Glutamatergic neuron (in vitro differentiated cells): Measurements from ENCODE around the gene MICAL3. TPM values are rescaled to one million over a fixed set of nuclear protein-coding genes. Genes with fewer than 3 reads are reported as not detected.

Experiments
- DNase-seq: peaks from one replicate; pipeline ENCODE4 v3.0.0; 2022
- H3K27ac Mint-ChIP-seq: one replicate; pipeline ENCODE4 v1.8.0; 2020; ENCODE audit warnings: mild to moderate bottlenecking, mixed read lengths, inconsistent platforms; ENCODE audit not compliant: unreplicated experiment
- H3K27me3 Mint-ChIP-seq: one replicate; pipeline ENCODE4 v1.8.0; 2020; ENCODE audit warnings: mild to moderate bottlenecking, moderate library complexity, mixed read lengths, inconsistent platforms; ENCODE audit not compliant: unreplicated experiment
- H3K36me3 Mint-ChIP-seq: one replicate; pipeline ENCODE4 v1.8.0; 2020; ENCODE audit warnings: mild to moderate bottlenecking, mixed read lengths, inconsistent platforms; ENCODE audit not compliant: unreplicated experiment
- H3K4me1 Mint-ChIP-seq: one replicate; pipeline ENCODE4 v1.8.0; 2020; ENCODE audit warnings: mild to moderate bottlenecking, low read depth, mixed read lengths, inconsistent platforms; ENCODE audit not compliant: unreplicated experiment
- H3K4me3 Mint-ChIP-seq: one replicate; pipeline ENCODE4 v1.8.0; 2020; ENCODE audit warnings: mild to moderate bottlenecking, mixed read lengths, inconsistent platforms; ENCODE audit not compliant: unreplicated experiment
- H3K9me3 Mint-ChIP-seq: one replicate; pipeline ENCODE4 v1.8.0; 2020; ENCODE audit warnings: mild to moderate bottlenecking, moderate library complexity, mixed read lengths, inconsistent platforms; ENCODE audit not compliant: unreplicated experiment
- total RNA-seq: library from RNA; stranded (reverse); fragmentation: NEBNext Ultra II Directional; extraction: Animal tissue kit (Norgen Biotek cat#: 25700); gene quantifications from one replicate; pipeline ENCODE4 v1.2.1, GENCODE V29; 2021; ENCODE audit not compliant: unreplicated experiment
- TF ChIP-seq, protein P1 (sequence below): fragments of 200-600 bp; sonication (generic); IDR thresholded peaks from one replicate; pipeline ENCODE4 v1.5.0; 2021; ENCODE audit not compliant: partially characterized antibody, unreplicated experiment

MICAL3 gene
- total RNA-seq, 1 donor from 2014 or later: 132 TPM

DNA sequence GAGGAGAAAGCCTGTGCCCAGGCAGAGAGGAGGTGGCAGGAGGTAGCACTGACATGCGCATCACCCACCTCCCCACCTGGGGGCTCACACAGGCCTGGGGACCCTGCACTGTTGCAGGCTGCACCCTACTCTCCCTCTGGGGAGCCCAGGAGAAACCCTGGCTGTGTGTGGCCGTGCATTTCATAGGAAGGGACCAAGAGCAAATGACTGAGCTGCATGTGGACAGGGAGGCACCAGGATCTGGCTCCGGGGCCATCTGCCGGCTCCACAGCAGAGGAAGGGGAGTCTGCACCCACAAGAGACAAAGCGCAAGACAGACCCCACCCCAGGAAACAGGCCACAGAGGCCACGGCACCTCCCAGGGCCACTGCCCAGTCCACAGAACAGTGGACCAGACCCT lies 272.8 kb downstream of the MICAL3 start:
- no peak overlapping the region for H3K27ac Mint-ChIP-seq
- peaks cover 2% of the 10 kb centered on the region for H3K9me3 Mint-ChIP-seq
- H3K4me1 Mint-ChIP-seq: no peaks in the 10 kb centered on the region
- H3K36me3 Mint-ChIP-seq: no peaks in the 10 kb centered on the region
- DNase-seq: no peak
- H3K27me3 Mint-ChIP-seq: peaks cover 1% of the 10 kb centered on the region
- TF ChIP-seq, protein P1, sequence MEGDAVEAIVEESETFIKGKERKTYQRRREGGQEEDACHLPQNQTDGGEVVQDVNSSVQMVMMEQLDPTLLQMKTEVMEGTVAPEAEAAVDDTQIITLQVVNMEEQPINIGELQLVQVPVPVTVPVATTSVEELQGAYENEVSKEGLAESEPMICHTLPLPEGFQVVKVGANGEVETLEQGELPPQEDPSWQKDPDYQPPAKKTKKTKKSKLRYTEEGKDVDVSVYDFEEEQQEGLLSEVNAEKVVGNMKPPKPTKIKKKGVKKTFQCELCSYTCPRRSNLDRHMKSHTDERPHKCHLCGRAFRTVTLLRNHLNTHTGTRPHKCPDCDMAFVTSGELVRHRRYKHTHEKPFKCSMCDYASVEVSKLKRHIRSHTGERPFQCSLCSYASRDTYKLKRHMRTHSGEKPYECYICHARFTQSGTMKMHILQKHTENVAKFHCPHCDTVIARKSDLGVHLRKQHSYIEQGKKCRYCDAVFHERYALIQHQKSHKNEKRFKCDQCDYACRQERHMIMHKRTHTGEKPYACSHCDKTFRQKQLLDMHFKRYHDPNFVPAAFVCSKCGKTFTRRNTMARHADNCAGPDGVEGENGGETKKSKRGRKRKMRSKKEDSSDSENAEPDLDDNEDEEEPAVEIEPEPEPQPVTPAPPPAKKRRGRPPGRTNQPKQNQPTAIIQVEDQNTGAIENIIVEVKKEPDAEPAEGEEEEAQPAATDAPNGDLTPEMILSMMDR: no peak
- H3K4me3 Mint-ChIP-seq: no peak overlapping the region

DNA sequence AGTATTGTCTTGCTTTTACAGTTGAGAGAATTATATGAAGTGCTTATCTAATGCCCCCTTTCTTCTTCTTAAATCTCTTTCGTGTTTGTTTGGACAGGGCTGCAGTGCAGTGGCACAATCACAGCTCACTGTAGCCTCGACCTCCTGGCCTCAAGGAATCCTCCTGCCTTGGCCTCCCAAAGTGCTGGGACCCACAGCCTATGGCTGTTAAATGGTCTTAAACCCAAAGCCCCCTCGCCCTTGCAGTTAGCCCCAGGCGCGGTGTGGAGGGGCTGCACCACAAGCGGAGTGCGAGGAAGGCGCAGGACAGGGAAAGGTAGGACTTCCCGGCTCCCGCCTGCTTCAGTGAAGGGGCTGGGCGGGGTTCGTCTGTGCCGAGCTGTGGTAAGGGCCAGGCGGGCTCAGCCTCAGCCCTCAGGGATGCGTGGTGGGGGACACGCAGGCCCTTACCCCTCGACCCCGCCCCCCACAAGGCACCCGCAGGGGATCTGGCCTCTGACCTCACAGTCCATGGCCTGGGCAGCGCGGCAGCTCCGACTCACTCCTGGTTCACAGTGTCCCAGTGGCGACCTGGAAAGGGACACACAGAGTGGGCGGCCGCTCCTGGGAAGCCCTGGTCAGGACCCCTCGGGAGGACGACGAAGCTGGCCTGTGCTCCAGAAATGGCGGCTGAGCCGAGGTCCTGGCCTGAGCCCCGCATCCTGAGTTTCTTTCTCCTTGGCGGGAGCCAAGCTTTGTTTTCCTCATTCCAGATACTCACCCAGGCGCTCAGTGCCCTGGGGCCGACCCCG lies 274.6 kb downstream of the MICAL3 start:
- Mint-ChIP-seq H3K27ac (no peak overlapping the region), H3K27me3 (peaks cover 2% of the 10 kb centered on the region), H3K9me3 (no peaks in the 10 kb centered on the region), H3K36me3 (no peaks in the 10 kb centered on the region), H3K4me3 (no peak overlapping the region), H3K4me1 (no peaks in the 10 kb centered on the region)
- DNase-seq: no peak
- TF ChIP-seq, protein P1: no peak

DNA sequence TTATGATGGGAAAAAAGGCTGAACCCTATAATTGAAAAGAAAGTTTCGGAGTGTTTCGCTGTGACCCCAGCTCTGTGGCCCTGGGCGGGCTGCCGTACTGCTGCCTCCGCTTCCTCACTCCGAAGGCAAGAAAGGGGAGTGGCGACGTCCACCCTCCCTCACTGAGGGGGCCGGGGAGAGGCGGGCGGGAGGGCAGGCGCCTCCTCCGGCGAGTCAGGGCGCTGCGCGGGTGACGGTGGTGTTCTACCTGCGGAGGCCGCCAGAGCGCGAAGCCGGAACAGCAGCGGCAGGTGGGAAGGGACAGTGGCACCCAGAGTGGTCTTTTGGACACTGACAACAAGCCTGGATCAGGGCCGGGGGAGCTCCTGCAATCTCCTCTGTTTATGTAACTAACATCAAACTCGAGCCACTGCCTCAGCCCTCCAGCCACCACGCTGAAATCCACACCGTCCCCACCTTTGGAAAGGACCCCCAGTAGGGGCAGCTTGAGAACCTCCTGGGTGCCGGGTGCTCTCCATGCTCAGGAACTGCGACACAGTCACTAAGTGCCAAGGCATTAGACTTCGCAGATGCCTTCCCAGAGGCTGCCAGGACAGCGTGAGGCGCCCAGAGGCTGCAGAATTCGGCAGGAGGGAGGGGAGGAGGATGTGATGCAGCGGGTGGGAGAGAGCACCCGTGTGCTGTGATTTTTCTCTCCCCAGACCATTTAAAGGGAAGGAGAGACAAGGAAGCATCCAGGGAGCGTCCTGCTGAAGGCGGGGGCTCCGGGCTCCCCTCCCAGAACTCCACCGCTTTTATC lies 275.6 kb downstream of the MICAL3 start:
- TF ChIP-seq, protein P1: peak; percentile 50
- H3K4me1 Mint-ChIP-seq: peaks cover 2% of the 10 kb centered on the region
- peak; percentile 56 for DNase-seq
- H3K27me3 Mint-ChIP-seq: peaks cover 3% of the 10 kb centered on the region
- H3K9me3 Mint-ChIP-seq: no peaks in the 10 kb centered on the region
- H3K36me3 Mint-ChIP-seq: no peaks in the 10 kb centered on the region
- H3K27ac Mint-ChIP-seq: no peak overlapping the region
- no peak overlapping the region for H3K4me3 Mint-ChIP-seq

DNA sequence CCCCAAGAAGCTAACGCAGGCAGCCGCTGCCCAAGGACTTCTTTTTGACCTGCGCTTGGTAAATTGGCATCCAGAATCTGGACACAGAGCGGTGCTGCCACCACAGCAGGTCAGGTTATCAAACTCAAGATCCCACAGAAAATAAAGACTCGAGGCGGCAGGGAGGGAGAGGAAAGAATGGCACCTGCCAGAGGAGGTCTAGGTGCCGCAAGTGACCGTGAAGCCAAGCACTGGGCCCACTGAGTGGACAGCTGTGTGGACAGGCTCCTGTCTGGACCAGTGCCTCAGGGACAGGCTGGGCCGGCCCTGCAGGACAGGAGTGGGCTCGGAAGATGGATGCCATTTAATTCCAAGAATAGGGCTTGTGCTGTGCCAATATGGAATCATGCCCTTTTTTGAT lies 277.4 kb downstream of the MICAL3 start:
- TF ChIP-seq, protein P1: no peak
- Mint-ChIP-seq H3K36me3 (no peaks in the 10 kb centered on the region), H3K4me3 (no peak overlapping the region), H3K4me1 (peaks cover 4% of the 10 kb centered on the region), H3K27me3 (peaks cover 5% of the 10 kb centered on the region), H3K27ac (no peak overlapping the region), H3K9me3 (peaks cover under 1% of the 10 kb centered on the region)
- no peak for DNase-seq

DNA sequence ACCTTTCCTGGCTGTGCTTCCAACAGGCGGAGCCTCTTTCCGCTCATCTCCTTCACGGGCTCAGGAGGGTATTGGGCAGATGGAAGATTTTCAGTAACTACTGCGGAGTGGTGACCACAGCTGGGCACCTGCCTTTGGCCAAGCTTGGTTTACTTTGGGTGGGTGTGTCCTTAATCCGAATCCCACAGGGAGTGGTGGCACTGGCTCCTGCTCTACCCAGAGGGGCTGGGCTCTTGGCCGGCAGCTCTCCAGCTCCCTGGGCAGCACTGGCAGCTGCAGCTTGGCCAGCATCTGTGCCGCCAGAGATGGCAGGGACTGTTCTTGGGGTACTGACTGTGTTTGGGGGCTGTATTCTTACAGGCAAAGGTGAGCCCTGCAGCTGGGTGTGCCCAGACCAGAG lies 279.9 kb downstream of the MICAL3 start:
- no peak overlapping the region for H3K27ac Mint-ChIP-seq
- H3K36me3 Mint-ChIP-seq: no peaks in the 10 kb centered on the region

More for the DNA sequence above, 279.9 kb downstream of the MICAL3 start:
- Mint-ChIP-seq H3K4me3 (no peak overlapping the region), H3K9me3 (peaks cover 4% of the 10 kb centered on the region), H3K4me1 (peaks cover 4% of the 10 kb centered on the region), H3K27me3 (peaks cover 3% of the 10 kb centered on the region)
- no peak for DNase-seq
- TF ChIP-seq, protein P1: no peak
